Measurements from ENCODE around the gene C1orf50. TPM values are rescaled to one million over a fixed set of nuclear protein-coding genes. Genes with fewer than 3 reads are reported as not detected.

Gene C1orf50
- total and polyA plus RNA-seq, 2 donors from 2014 or later = 7.5 to 14.6 TPM

GRCh38 chr1:42762269-42762668 is 4.8 kb upstream of the C1orf50 start:
- Histone ChIP-seq H3K27me3 (ENCODE audit: control insufficient read depth, insufficient read depth, low read length) (no peaks in the 10 kb centered on the region), H3K4me3 (ENCODE audit: low read length in 3 of 3) (no peak overlapping the region), H3K4me1 (ENCODE audit: control insufficient read depth in 2 of 3, insufficient read depth in 2 of 3, low read depth in 1 of 3, low read length in 3 of 3) (peaks cover 0 to 10% (median 0%) of the 10 kb centered on the region in 3 donors), H3K9me3 (ENCODE audit: control insufficient read depth in 2 of 3, insufficient read depth in 1 of 3, low read length in 3 of 3) (no peaks in the 10 kb centered on the region), H3K36me3 (ENCODE audit: control insufficient read depth in 2 of 3, insufficient read depth in 3 of 3, low read length in 3 of 3) (peaks cover 4 to 18% (median 9%) of the 10 kb centered on the region in 3 donors), H3K27ac (ENCODE audit: low read depth in 2 of 2, low read length in 2 of 2) (no peak overlapping the region), H3K9ac (ENCODE audit: low read length in 3 of 3) (no peak overlapping the region)
- DNase-seq (no peak), FAIRE-seq (no peak)
- TF ChIP-seq CTCF (IDR thresholded peaks at IDR 0.05; ENCODE audit: borderline replicate concordance, extremely low read depth, insufficient read depth) = no peak
- intact Hi-C loops (cut with DNase I) = no loop called here

- H3K27ac ChIP-seq (ENCODE audit: low read depth in 2 of 2, low read length in 2 of 2) = no peak overlapping the region
- no peak for FAIRE-seq
- intact Hi-C loops (cut with DNase I) = no loop called here
These were observed 1.8 kb upstream of the C1orf50 start for GRCh38 chr1:42765269-42765668.

DNA sequence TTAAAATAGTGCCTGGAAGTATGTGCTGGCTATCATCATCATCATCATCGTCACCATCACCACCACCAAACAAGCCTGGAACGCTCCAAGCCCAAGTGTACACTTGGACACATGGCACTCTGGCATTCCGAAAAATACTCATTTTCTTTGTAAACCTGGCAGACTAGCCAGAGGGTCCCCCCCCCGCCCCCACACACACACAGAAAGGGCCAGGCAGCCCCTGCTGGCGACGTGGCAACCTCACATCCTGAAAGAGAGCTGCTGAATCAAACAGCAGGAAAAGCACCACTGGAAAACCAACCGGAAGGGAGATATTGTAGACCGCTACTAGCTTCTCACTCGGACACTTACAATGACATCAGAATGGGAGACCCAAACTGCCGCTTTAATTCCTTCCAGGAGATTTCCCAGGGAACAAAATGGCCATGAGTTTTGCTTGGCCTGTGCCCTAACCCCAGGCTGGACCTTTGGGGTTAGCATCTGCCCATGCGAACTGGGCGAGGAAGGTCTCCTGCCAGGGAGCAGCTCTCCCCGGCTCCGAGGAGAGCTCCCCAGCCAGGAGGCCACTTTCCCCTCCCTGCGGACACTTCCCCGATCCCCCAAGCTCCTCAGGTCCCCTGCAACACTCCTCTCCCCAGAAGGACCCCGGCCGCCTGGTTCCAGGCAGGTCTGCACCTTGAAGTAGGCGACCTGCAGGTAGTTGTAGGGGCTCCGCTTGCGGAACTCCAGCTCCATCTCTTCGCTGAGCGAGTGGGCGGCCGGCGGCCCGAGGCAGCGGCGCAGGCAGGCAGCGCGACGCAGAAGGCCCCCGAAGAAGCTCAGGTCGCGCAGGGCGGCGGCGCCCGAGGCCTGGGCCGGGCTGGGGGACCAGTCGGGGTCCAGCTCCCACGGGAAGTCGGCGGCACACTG is 963 bp upstream of the C1orf50 start:
- peak in 4 of 5 donors; percentile 82 to 92 (median 88) for DNase-seq
- H3K4me1 ChIP-seq (ENCODE audit: control insufficient read depth in 2 of 3, insufficient read depth in 2 of 3, low read depth in 1 of 3, low read length in 3 of 3) = peaks cover 0 to 8% (median 0%) of the 10 kb centered on the region in 3 donors

More at GRCh38 chr1:42765269-42765668, 1.8 kb upstream of the C1orf50 start:
- Histone ChIP-seq H3K36me3 (ENCODE audit: control insufficient read depth in 2 of 3, insufficient read depth in 3 of 3, low read length in 3 of 3) (no peaks in the 10 kb centered on the region), H3K9ac (ENCODE audit: low read length in 3 of 3) (peak overlapping the region; percentile 24 to 93 (median 51)), H3K4me3 (ENCODE audit: low read length in 3 of 3) (peak overlapping the region; percentile 59 to 89 (median 83)), H3K4me1 (ENCODE audit: control insufficient read depth in 2 of 3, insufficient read depth in 2 of 3, low read depth in 1 of 3, low read length in 3 of 3) (peaks cover 0 to 8% (median 0%) of the 10 kb centered on the region in 3 donors), H3K9me3 (ENCODE audit: control insufficient read depth in 2 of 3, insufficient read depth in 1 of 3, low read length in 3 of 3) (no peaks in the 10 kb centered on the region), H3K27me3 (ENCODE audit: control insufficient read depth, insufficient read depth, low read length) (no peaks in the 10 kb centered on the region)
- peak in 2 of 5 donors; percentile 42 to 64 for DNase-seq
- TF ChIP-seq CTCF (IDR thresholded peaks at IDR 0.05; ENCODE audit: borderline replicate concordance, extremely low read depth, insufficient read depth) = no peak

More for the DNA sequence above, 963 bp upstream of the C1orf50 start:
- peak overlapping the region; percentile 59 to 89 (median 83) for H3K4me3 ChIP-seq (ENCODE audit: low read length in 3 of 3)
- H3K36me3 ChIP-seq (ENCODE audit: control insufficient read depth in 2 of 3, insufficient read depth in 3 of 3, low read length in 3 of 3) = no peaks in the 10 kb centered on the region
- H3K9me3 ChIP-seq (ENCODE audit: control insufficient read depth in 2 of 3, insufficient read depth in 1 of 3, low read length in 3 of 3) = no peaks in the 10 kb centered on the region
- no peaks in the 10 kb centered on the region for H3K27me3 ChIP-seq (ENCODE audit: control insufficient read depth, insufficient read depth, low read length)
- no peak for FAIRE-seq
- H3K27ac ChIP-seq (ENCODE audit: low read depth in 2 of 2, low read length in 2 of 2) = peak overlapping the region; percentile 84 to 85
- H3K9ac ChIP-seq (ENCODE audit: low read length in 3 of 3) = peak overlapping the region; percentile 24 to 93 (median 66)
- peak; percentile 26 for TF ChIP-seq CTCF (IDR thresholded peaks at IDR 0.05; ENCODE audit: borderline replicate concordance, extremely low read depth, insufficient read depth)
- intact Hi-C loops (cut with DNase I) = no loop called here
